ENCODE results near the gene FBXW12. TPM values are rescaled to one million over a fixed set of nuclear protein-coding genes. Genes with fewer than 3 reads are reported as not detected.

Gene FBXW12
- total and polyA plus RNA-seq, 2 of the 8 experiments (the other 6 are each of a cell fraction or from before 2014, with no cell fraction given): 0.35 to 0.85 TPM

DNA sequence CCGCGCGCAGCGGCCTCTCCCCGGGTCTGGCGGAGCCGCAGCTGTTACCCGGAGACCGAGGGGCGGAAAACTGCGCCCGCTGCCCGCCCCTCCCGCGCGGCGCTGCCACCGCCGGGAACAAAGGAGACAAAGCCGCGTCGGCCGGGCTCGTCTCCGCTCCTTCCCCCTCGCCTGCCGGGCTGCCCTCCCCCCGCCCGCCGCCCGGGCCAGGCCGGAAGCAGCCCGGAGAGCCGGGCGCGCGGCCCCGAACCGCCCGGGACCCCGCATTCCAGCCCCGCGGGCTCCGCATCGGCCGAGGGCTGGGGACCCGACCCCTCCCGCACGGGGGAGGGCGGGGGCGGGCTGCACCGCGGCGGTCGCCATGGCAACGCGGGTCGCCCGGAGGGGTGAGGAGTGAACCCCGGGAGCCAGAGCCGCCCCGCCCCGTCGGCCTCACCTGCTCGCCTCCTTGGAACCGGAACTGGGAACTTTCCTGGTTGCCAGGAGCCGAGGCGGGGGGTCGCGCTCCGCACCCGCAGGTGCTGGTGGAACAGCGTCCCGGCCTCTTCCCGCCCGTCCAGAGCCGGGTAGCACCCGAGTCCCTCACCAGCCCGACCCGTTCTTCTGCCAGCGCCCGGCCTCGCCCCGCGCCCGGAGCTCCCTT lies 57.4 kb downstream of the FBXW12 start (continued):
- TF ChIP-seq, protein P1, sequence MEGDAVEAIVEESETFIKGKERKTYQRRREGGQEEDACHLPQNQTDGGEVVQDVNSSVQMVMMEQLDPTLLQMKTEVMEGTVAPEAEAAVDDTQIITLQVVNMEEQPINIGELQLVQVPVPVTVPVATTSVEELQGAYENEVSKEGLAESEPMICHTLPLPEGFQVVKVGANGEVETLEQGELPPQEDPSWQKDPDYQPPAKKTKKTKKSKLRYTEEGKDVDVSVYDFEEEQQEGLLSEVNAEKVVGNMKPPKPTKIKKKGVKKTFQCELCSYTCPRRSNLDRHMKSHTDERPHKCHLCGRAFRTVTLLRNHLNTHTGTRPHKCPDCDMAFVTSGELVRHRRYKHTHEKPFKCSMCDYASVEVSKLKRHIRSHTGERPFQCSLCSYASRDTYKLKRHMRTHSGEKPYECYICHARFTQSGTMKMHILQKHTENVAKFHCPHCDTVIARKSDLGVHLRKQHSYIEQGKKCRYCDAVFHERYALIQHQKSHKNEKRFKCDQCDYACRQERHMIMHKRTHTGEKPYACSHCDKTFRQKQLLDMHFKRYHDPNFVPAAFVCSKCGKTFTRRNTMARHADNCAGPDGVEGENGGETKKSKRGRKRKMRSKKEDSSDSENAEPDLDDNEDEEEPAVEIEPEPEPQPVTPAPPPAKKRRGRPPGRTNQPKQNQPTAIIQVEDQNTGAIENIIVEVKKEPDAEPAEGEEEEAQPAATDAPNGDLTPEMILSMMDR (IDR thresholded peaks at IDR 0.05; ENCODE audit: control extremely low read depth in 1 of 3, insufficient read depth in 1 of 3, low read depth in 1 of 3, low read length in 3 of 3): no peak
- TF ChIP-seq KDM4A (IDR thresholded peaks at IDR 0.05; ENCODE audit: low read depth, low read length, severe bottlenecking) (peak; percentile 41), SUZ12 (IDR thresholded peaks at IDR 0.05; ENCODE audit: low read length) (no peak), SIX5 (IDR thresholded peaks at IDR 0.05; ENCODE audit: low read depth, low read length) (no peak), SIRT6 (IDR thresholded peaks at IDR 0.05; ENCODE audit: low read length) (no peak), CTBP2 (IDR thresholded peaks at IDR 0.05; ENCODE audit: borderline replicate concordance, insufficient read depth, insufficient read length, low read length) (no peak), TEAD4 (IDR thresholded peaks at IDR 0.05; ENCODE audit: low read depth, low read length) (0 out of 2 replicates have a peak, but pooled peaks have one; percentile 65), POLR2A (IDR thresholded peaks at IDR 0.05; ENCODE audit: control extremely low read depth in 1 of 2, low read depth in 2 of 2, low read length in 2 of 2) (peak in 1 of 2 experiments; percentile 55; a peak in 2 of 3 replicates), NANOG (IDR thresholded peaks at IDR 0.05; ENCODE audit: insufficient read depth, low read depth, low read length, poor library complexity, severe bottlenecking) (no peak), CEBPB (IDR thresholded peaks at IDR 0.05; ENCODE audit: low read depth, low read length) (no peak), RXRA (IDR thresholded peaks at IDR 0.05; ENCODE audit: insufficient read depth, low read depth, low read length) (no peak), GTF2F1 (IDR thresholded peaks at IDR 0.05; ENCODE audit: borderline replicate concordance, low read depth, low read length) (no peak), RBBP5 (IDR thresholded peaks at IDR 0.05; ENCODE audit: borderline replicate concordance, low read depth, low read length) (no peak), RNF2 (IDR thresholded peaks at IDR 0.05; ENCODE audit: borderline replicate concordance, low read depth, low read length, missing control alignments, poor library complexity, severe bottlenecking) (no peak), CREB1 (IDR thresholded peaks at IDR 0.05) (no peak), TAF1 (IDR thresholded peaks at IDR 0.05; ENCODE audit: low read depth, low read length) (0 out of 2 replicates have a peak, but pooled peaks have one; percentile 37), PHF8 (conservative IDR thresholded peaks at IDR 0.05; ENCODE audit: low read depth, low read length) (peak; percentile 46; the same call in 1 of the 2 replicates)
- TF ChIP-seq, protein P2, sequence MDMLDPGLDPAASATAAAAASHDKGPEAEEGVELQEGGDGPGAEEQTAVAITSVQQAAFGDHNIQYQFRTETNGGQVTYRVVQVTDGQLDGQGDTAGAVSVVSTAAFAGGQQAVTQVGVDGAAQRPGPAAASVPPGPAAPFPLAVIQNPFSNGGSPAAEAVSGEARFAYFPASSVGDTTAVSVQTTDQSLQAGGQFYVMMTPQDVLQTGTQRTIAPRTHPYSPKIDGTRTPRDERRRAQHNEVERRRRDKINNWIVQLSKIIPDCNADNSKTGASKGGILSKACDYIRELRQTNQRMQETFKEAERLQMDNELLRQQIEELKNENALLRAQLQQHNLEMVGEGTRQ (IDR thresholded peaks at IDR 0.05; ENCODE audit: low read length): no peak
- TF ChIP-seq, protein P3, sequence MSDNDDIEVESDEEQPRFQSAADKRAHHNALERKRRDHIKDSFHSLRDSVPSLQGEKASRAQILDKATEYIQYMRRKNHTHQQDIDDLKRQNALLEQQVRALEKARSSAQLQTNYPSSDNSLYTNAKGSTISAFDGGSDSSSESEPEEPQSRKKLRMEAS (IDR thresholded peaks at IDR 0.05): no peak

Data from H1 (cell line).